ENCODE results near the gene SLC8A1.

Gene SLC8A1

DNA sequence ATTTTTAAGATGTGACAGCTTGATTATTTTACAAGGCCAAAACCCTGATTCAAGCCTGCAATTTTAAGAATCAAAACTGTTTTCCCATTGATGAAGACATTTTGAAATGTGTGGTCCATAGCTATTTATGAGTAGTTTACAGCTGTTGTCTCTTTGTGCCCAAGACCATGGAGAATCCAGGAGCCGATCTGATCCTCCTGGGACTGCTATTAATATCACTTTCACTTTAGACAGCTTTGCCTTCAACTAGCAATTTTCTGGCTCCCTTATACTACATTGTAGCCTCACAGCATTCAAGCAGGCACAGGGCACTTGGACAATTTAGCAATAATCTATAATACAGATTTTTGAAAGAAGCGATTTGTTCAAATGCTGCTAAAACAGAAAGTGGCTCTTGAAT lies 172.9 kb downstream of the SLC8A1 start:
- no peaks in the 10 kb centered on the region for H3K79me2 ChIP-seq (ENCODE audit: insufficient read depth, low read length)

DNA sequence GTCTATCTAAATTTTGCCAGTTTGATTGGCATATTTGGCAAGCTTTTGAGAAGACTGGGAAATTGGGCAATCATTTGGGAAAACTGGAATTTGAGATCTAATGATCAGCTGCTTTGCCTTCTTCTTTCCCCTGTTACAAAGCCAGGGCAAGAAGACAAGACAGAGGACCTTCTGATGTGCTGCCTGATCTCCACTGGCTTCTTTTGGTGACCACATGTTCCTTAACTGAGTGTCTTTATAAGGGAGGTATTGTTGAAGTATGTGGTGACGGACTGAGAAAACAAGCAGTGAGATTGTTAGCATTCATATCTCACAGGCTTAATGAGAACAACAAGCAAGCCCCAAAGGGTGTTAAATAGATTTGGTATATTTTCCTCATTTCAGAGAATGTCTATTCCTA lies 175.8 kb downstream of the SLC8A1 start:
- Histone ChIP-seq H3K9ac (ENCODE audit: low read depth, low read length, poor library complexity, severe bottlenecking) (no peak overlapping the region), H3K79me2 (ENCODE audit: insufficient read depth, low read length) (no peaks in the 10 kb centered on the region), H2AFZ (ENCODE audit: low read length) (no peak overlapping the region), H3K4me2 (ENCODE audit: low read depth, low read length, poor library complexity, severe bottlenecking) (no peak overlapping the region), H3K27me3 (ENCODE audit: insufficient read depth, low read length, poor library complexity, severe bottlenecking) (no peaks in the 10 kb centered on the region), H4K20me1 (ENCODE audit: insufficient read depth, low read length, poor library complexity, severe bottlenecking) (no peaks in the 10 kb centered on the region), H3F3A (ENCODE audit: low read depth) (no peaks in the 10 kb centered on the region), H3K4me1 (ENCODE audit: insufficient read depth, low read length, poor library complexity, severe bottlenecking) (no peaks in the 10 kb centered on the region), H3K36me3 (ENCODE audit: insufficient read depth, low read length) (no peaks in the 10 kb centered on the region), H3K9me3 (ENCODE audit: insufficient read depth, low read depth, low read length) (no peaks in the 10 kb centered on the region), H3K9me2 (replicated peaks; ENCODE audit: low read depth, low read length) (no peaks in the 10 kb centered on the region), H3K4me3 (ENCODE audit: low read length, poor library complexity, severe bottlenecking) (no peak overlapping the region)
- TF ChIP-seq, protein P1, sequence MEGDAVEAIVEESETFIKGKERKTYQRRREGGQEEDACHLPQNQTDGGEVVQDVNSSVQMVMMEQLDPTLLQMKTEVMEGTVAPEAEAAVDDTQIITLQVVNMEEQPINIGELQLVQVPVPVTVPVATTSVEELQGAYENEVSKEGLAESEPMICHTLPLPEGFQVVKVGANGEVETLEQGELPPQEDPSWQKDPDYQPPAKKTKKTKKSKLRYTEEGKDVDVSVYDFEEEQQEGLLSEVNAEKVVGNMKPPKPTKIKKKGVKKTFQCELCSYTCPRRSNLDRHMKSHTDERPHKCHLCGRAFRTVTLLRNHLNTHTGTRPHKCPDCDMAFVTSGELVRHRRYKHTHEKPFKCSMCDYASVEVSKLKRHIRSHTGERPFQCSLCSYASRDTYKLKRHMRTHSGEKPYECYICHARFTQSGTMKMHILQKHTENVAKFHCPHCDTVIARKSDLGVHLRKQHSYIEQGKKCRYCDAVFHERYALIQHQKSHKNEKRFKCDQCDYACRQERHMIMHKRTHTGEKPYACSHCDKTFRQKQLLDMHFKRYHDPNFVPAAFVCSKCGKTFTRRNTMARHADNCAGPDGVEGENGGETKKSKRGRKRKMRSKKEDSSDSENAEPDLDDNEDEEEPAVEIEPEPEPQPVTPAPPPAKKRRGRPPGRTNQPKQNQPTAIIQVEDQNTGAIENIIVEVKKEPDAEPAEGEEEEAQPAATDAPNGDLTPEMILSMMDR (conservative IDR thresholded peaks at IDR 0.05; ENCODE audit: low read length): no peak

More for the DNA sequence above, 172.9 kb downstream of the SLC8A1 start:
- Histone ChIP-seq H3K9me3 (ENCODE audit: insufficient read depth, low read depth, low read length) (no peaks in the 10 kb centered on the region), H3K9ac (ENCODE audit: low read depth, low read length, poor library complexity, severe bottlenecking) (no peak overlapping the region), H4K20me1 (ENCODE audit: insufficient read depth, low read length, poor library complexity, severe bottlenecking) (no peaks in the 10 kb centered on the region), H3K9me2 (replicated peaks; ENCODE audit: low read depth, low read length) (no peaks in the 10 kb centered on the region), H3K4me2 (ENCODE audit: low read depth, low read length, poor library complexity, severe bottlenecking) (no peak overlapping the region), H3K27me3 (ENCODE audit: insufficient read depth, low read length, poor library complexity, severe bottlenecking) (no peaks in the 10 kb centered on the region), H3K36me3 (ENCODE audit: insufficient read depth, low read length) (no peaks in the 10 kb centered on the region), H3K4me1 (ENCODE audit: insufficient read depth, low read length, poor library complexity, severe bottlenecking) (no peaks in the 10 kb centered on the region), H3F3A (ENCODE audit: low read depth) (no peaks in the 10 kb centered on the region), H3K4me3 (ENCODE audit: low read length, poor library complexity, severe bottlenecking) (no peak overlapping the region), H2AFZ (ENCODE audit: low read length) (no peak overlapping the region)
- TF ChIP-seq, protein P1 (conservative IDR thresholded peaks at IDR 0.05; ENCODE audit: low read length): no peak
- TF ChIP-seq EZH2phosphoT487 (IDR thresholded peaks at IDR 0.05; ENCODE audit: borderline replicate concordance): no peak

DNA sequence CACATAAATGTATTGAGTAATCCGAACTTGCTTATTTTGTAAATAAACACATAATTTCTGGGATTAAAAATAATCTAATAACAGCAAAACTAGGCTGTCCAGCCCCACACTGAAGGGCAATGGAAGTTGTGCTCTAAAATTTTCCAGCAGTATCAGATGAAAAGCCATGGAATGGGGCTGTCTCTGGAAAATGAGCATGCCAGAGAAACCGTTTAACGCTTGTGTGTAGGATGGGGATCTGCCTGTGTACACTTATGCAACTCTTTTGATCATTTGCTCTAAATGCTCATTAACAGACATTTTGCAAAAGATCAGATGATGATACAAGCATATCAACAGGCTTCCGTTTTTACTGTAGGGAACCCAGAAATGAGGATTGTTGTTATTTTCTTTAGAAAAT lies 177.6 kb downstream of the SLC8A1 start:
- no peaks in the 10 kb centered on the region for H3K79me2 ChIP-seq (ENCODE audit: insufficient read depth, low read length)
- H3K4me3 ChIP-seq (ENCODE audit: low read length, poor library complexity, severe bottlenecking): no peak overlapping the region
- H3K4me2 ChIP-seq (ENCODE audit: low read depth, low read length, poor library complexity, severe bottlenecking): no peak overlapping the region

More for the DNA sequence above, 177.6 kb downstream of the SLC8A1 start:
- Histone ChIP-seq H2AFZ (ENCODE audit: low read length) (no peak overlapping the region), H3K4me1 (ENCODE audit: insufficient read depth, low read length, poor library complexity, severe bottlenecking) (no peaks in the 10 kb centered on the region), H3K9me2 (replicated peaks; ENCODE audit: low read depth, low read length) (no peaks in the 10 kb centered on the region), H3K27me3 (ENCODE audit: insufficient read depth, low read length, poor library complexity, severe bottlenecking) (no peaks in the 10 kb centered on the region), H4K20me1 (ENCODE audit: insufficient read depth, low read length, poor library complexity, severe bottlenecking) (no peaks in the 10 kb centered on the region), H3K9me3 (ENCODE audit: insufficient read depth, low read depth, low read length) (no peaks in the 10 kb centered on the region), H3F3A (ENCODE audit: low read depth) (no peaks in the 10 kb centered on the region), H3K36me3 (ENCODE audit: insufficient read depth, low read length) (no peaks in the 10 kb centered on the region), H3K9ac (ENCODE audit: low read depth, low read length, poor library complexity, severe bottlenecking) (no peak overlapping the region)
- TF ChIP-seq, protein P1 (conservative IDR thresholded peaks at IDR 0.05; ENCODE audit: low read length): no peak
- TF ChIP-seq EZH2phosphoT487 (IDR thresholded peaks at IDR 0.05; ENCODE audit: borderline replicate concordance): no peak
